Kidney (tissue), 14 donors: ENCODE measurements around the gene TRIP13. TPM values are rescaled to one million over a fixed set of nuclear protein-coding genes. Genes with fewer than 3 reads are reported as not detected.

Experiments used
- DNase-seq, 5 donors: peaks; one replicate each; pipeline ENCODE4 v3.0.0-alpha.2; 2013 to 2020
- FAIRE-seq: peaks from 2 replicates; lab custom pipeline; 2012; peaks lifted over from hg19 to GRCh38; lab: Jason Lieb, UNC
- H3K27ac ChIP-seq, 2 donors: one replicate each; pipeline ENCODE4 v1.7.0; 2013; ENCODE audit warnings: low read depth in 2 of 2, low read length in 2 of 2, inconsistent platforms in 1 of 2
- H3K27me3 ChIP-seq: one replicate; pipeline ENCODE4 v1.7.1; 2013; ENCODE audit warnings: low read length, inconsistent platforms; ENCODE audit not compliant: control insufficient read depth, insufficient read depth
- H3K36me3 ChIP-seq, 3 donors: one replicate each; pipeline versions ENCODE4 v1.7.0 to v1.7.1; 2013; ENCODE audit warnings: low read length in 3 of 3, control low read depth in 1 of 3, inconsistent platforms in 1 of 3; ENCODE audit not compliant: insufficient read depth in 3 of 3, control insufficient read depth in 2 of 3
- H3K4me1 ChIP-seq, 3 donors: one replicate each; pipeline versions ENCODE4 v1.7.0 to v1.7.1; 2013; ENCODE audit warnings: low read length in 3 of 3, inconsistent platforms in 1 of 3, low read depth in 1 of 3; ENCODE audit not compliant: control insufficient read depth in 2 of 3, insufficient read depth in 2 of 3
- H3K4me3 ChIP-seq, 3 donors: one replicate each; pipeline versions ENCODE4 v1.7.0 to v1.8.1; 2013; ENCODE audit warnings: low read length in 3 of 3, control low read depth in 1 of 3, inconsistent platforms in 1 of 3
- H3K9ac ChIP-seq, 3 donors: one replicate each; pipeline versions ENCODE4 v1.7.0 to v1.7.1; 2013; ENCODE audit warnings: low read length in 3 of 3, control low read depth in 1 of 3, inconsistent platforms in 1 of 3
- H3K9me3 ChIP-seq, 3 donors: one replicate each; pipeline versions ENCODE4 v1.7.0 to v1.7.1; 2013; ENCODE audit warnings: low read length in 3 of 3, control low read depth in 1 of 3, inconsistent platforms in 1 of 3; ENCODE audit not compliant: control insufficient read depth in 2 of 3, insufficient read depth in 1 of 3
- intact Hi-C: fragments of 100-400 bp; cut with DNase I; formaldehyde crosslinking; loops from one replicate; pipeline ENCODE4 v1.11.1; 2022
- polyA plus RNA-seq: library from polyadenylated mRNA; stranded (reverse); fragments of 350-450 nt; fragmentation: Illumina TruSeq; extraction: RNeasy Lipid Tissue Mini Kit (QIAGEN cat#74804); gene quantifications from one replicate; pipeline ENCODE4 v1.2.3, GENCODE V29; 2014; ENCODE audit warnings: low read depth, low replicate concordance; ENCODE audit not compliant: insufficient read depth
- total RNA-seq: library from RNA; stranded (reverse); fragmentation: NEBNext Ultra II Directional; extraction: Animal tissue kit (Norgen Biotek cat#: 25700); gene quantifications from one replicate; pipeline ENCODE4 v1.2.1, GENCODE V29; 2021
- TF ChIP-seq, protein P1 (sequence below): IDR thresholded peaks from 3 replicates; pipeline ENCODE4 v1.5.1; 2012; ENCODE audit warnings: mild to moderate bottlenecking, moderate library complexity, borderline replicate concordance; ENCODE audit not compliant: insufficient read depth; ENCODE audit errors: extremely low read depth
- donor health status: control.
- donor health status: control.
- donor health status: control.
- donor health status: control.
- donor health status: control.
- donor health status: DM: yes; HTN: yes; CAD: no.
- donor health status: Normal renal cell carcinoma (clear cell type).

TRIP13 gene
- total and polyA plus RNA-seq, 2 donors from 2014 or later: 0.86 to 1.6 TPM

DNA sequence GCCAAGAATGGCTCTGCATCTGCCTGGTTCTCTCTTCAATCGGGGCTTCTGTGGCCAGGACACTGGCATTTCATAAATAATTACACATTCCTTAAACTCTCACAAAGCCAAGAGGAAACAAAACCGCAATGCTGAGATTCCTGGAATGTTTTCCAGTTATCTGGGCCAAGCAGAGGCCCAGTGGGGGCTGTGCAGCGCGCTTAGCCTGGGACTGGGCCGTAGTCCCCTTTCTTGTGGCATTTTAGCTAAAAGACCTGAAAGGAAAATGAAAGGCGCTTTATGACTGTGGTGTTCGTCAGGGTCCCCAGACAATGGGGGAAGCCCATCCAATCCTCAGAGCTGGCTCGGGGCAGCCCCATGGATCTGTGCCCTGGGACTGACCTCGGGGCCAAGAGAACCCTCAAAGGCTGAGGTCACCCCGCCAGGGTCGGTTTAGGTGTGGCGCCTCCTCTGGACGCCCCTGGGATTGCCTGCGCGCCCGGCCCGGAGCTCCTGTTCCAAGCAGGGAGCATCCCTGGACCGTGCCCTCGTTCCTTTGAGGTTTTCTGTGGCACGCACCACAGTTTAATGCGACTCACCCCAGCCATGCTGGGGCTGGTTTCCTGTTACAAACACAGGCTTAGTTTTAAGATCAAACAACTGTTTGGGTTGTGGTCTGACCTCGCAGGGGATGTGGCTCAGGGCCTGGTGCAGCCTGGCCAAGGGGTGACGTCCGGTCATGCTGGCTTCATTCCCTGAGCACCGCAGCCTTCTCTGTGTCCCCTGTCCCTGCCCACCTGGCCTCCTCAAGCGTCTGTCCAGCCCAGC lies 64.5 kb downstream of the TRIP13 start:
- TF ChIP-seq, protein P1, sequence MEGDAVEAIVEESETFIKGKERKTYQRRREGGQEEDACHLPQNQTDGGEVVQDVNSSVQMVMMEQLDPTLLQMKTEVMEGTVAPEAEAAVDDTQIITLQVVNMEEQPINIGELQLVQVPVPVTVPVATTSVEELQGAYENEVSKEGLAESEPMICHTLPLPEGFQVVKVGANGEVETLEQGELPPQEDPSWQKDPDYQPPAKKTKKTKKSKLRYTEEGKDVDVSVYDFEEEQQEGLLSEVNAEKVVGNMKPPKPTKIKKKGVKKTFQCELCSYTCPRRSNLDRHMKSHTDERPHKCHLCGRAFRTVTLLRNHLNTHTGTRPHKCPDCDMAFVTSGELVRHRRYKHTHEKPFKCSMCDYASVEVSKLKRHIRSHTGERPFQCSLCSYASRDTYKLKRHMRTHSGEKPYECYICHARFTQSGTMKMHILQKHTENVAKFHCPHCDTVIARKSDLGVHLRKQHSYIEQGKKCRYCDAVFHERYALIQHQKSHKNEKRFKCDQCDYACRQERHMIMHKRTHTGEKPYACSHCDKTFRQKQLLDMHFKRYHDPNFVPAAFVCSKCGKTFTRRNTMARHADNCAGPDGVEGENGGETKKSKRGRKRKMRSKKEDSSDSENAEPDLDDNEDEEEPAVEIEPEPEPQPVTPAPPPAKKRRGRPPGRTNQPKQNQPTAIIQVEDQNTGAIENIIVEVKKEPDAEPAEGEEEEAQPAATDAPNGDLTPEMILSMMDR: no peak
- FAIRE-seq (no peak), DNase-seq (peak; percentile 54 to 93 (median 74))
- H3K27ac ChIP-seq: no peak overlapping the region
- H3K4me1 ChIP-seq: peaks cover 0 to 18% (median 7%) of the 10 kb centered on the region in 3 donors
- no peak overlapping the region for H3K4me3 ChIP-seq
- no peaks in the 10 kb centered on the region for H3K36me3 ChIP-seq
- intact Hi-C loops: no loop called here
- no peak overlapping the region for H3K9ac ChIP-seq
- no peaks in the 10 kb centered on the region for H3K9me3 ChIP-seq
- H3K27me3 ChIP-seq: no peaks in the 10 kb centered on the region

DNA sequence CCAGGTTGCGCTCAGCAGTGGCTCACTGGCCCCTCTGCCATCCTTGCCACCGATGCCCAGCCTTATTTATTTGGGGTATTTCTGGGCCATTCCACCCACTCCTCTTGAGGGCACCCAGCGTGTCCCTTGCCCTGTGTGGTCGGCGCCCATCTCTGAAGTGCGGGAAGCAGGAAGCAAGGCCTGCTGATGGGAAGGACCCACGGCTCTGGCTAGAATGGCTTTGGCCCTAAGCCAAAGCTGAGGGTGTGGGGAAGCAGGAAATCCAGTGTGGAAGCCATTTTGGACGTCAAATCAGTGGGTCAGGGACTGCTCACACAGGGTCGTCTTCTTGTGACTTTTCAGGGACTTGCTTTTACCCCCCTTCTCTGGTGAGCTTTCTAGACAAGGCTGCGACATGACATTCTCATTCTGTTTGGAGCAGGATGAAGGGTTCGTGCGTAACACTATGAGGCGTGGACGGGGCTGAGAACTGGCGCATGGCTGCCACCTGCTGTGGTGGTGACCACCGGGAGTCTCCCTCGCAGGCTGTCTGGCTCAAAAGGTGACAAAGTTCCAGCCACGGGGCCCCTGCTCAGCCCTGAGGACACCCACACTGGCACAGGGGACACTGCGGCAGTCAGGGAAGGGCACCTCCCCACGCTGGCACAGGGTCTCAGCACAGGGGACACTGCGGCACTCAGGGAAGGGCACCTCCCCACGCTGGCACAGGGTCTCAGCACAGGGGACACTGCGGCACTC lies 65.2 kb downstream of the TRIP13 start:
- no peak overlapping the region for H3K4me3 ChIP-seq
- H3K9me3 ChIP-seq: no peaks in the 10 kb centered on the region
- peak in 1 of 5 donors; percentile 70 for DNase-seq
- no peaks in the 10 kb centered on the region for H3K36me3 ChIP-seq
- intact Hi-C loops: no loop called here
- H3K27me3 ChIP-seq: no peaks in the 10 kb centered on the region
- H3K9ac ChIP-seq: no peak overlapping the region
- no peak overlapping the region for H3K27ac ChIP-seq
- no peak for FAIRE-seq
- TF ChIP-seq, protein P1: no peak
- peaks cover 0 to 18% (median 7%) of the 10 kb centered on the region in 3 donors for H3K4me1 ChIP-seq

DNA sequence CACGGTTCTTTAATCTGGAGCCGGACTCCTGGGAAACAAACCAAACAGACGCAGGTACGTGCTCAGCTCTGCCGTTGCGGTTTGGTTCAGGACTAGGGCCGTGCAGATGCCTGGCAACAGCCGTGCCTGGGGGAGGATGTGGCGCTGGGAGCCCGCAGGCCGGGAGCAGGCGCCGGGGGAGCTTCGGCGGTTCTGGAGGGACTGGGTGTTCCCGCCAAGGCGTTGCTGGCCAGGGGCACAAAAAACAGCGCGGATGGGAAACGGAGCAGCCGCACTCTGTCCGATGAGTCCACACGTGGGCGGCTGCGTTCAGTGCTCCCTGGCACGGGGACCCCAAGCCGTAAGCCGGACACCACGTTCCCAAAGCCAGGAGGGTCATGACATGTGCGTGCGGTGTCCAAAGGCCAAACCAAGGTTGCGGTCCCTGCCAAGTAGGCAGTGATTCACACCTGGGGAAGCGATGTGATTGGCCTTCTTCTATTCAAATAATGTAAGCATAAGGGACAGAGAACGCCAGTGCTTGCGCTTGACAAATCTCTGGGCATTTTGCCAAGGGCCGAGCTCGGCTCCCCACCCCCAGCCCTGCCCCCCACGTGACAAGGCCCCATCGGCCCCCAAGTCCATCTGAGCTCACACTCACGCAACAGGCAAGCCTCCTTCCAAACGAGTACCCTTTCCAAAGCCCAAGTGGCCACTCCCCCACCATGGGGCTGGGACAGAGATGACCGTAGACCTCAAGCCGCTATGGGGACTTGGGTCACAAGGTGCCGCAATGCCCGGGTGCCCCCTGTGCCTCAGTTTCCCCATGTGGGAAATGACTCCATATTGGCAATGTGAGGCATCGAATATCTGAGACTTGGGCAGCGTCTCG lies 66.3 kb downstream of the TRIP13 start:
- Histone ChIP-seq H3K27me3 (no peaks in the 10 kb centered on the region), H3K9ac (no peak overlapping the region), H3K27ac (no peak overlapping the region), H3K4me3 (no peak overlapping the region), H3K36me3 (no peaks in the 10 kb centered on the region), H3K4me1 (peaks cover 0 to 18% (median 7%) of the 10 kb centered on the region in 3 donors), H3K9me3 (no peaks in the 10 kb centered on the region)
- intact Hi-C loops: no loop called here
- TF ChIP-seq, protein P1: no peak
- FAIRE-seq (no peak), DNase-seq (peak in 4 of 5 donors; percentile 32 to 86 (median 74))
